Fibroblast of lung (primary cell): ENCODE results near the gene PLPP7. TPM values are rescaled to one million over a fixed set of nuclear protein-coding genes. Genes with fewer than 3 reads are reported as not detected.

Experiments used
- DNase-seq, 2 donors: peaks; one replicate each; pipeline versions ENCODE4 v3.0.0 to v3.0.0-alpha.2; 2010; ENCODE audit warnings: low read depth in 2 of 2
- H2AFZ ChIP-seq: 2 replicates; pipeline ENCODE4 v1.5.1; 2012; ENCODE audit warnings: low read length, control low read depth, inconsistent platforms
- H3K27ac ChIP-seq: 2 replicates; pipeline ENCODE4 v1.5.1; 2011; ENCODE audit warnings: low read length, control low read depth; ENCODE audit not compliant: insufficient read depth
- H3K27me3 ChIP-seq: 2 replicates; pipeline ENCODE4 v1.5.1; 2011; ENCODE audit warnings: mild to moderate bottlenecking, low read length; ENCODE audit not compliant: control insufficient read depth, insufficient read depth
- H3K36me3 ChIP-seq: 2 replicates; pipeline ENCODE4 v1.5.1; 2011; ENCODE audit warnings: low read length; ENCODE audit not compliant: control insufficient read depth, insufficient read depth
- H3K4me1 ChIP-seq: 2 replicates; pipeline ENCODE4 v1.5.1; 2011; ENCODE audit warnings: low read length; ENCODE audit not compliant: control insufficient read depth, insufficient read depth; ENCODE audit errors: extremely low read depth
- H3K4me2 ChIP-seq: 2 replicates; pipeline ENCODE4 v1.5.1; 2011; ENCODE audit warnings: low read length, control low read depth; ENCODE audit not compliant: insufficient read depth; ENCODE audit errors: extremely low read depth
- H3K4me3 ChIP-seq, 4 experiments: fragments of 200-600 bp in 1 of 4; sonication (generic) in 1 of 4; replicated peaks in 1 of 4; 2 replicates each; pipeline ENCODE4 v1.5.1; 2011 to 2016; ENCODE audit warnings: low read length in 4 of 4, low read depth in 3 of 4, mild to moderate bottlenecking in 3 of 4, control low read depth in 2 of 4, inconsistent platforms in 1 of 4, mixed read lengths in 1 of 4; ENCODE audit not compliant: insufficient read depth in 1 of 4; ENCODE audit errors: control extremely low read depth in 1 of 4
- H3K79me2 ChIP-seq: 2 replicates; pipeline ENCODE4 v1.5.1; 2012; ENCODE audit warnings: mild to moderate bottlenecking, low read length, inconsistent platforms; ENCODE audit not compliant: control insufficient read depth, insufficient read depth
- H3K9ac ChIP-seq: 2 replicates; pipeline ENCODE4 v1.5.1; 2011; ENCODE audit warnings: mild to moderate bottlenecking, low read length, control low read depth; ENCODE audit not compliant: insufficient read depth
- H3K9me3 ChIP-seq: 2 replicates; pipeline ENCODE4 v1.5.1; 2012; ENCODE audit warnings: low read depth, low read length; ENCODE audit not compliant: control insufficient read depth, insufficient read depth
- H4K20me1 ChIP-seq: 2 replicates; pipeline ENCODE4 v1.5.1; 2011; ENCODE audit warnings: low read length; ENCODE audit not compliant: control insufficient read depth, insufficient read depth; ENCODE audit errors: extremely low read depth
- EZH2 ChIP-seq: IDR thresholded peaks from 2 replicates; pipeline ENCODE4 v1.5.1; 2012; ENCODE audit warnings: low read length, control low read depth, mild to moderate bottlenecking; ENCODE audit errors: missing control alignments
- polyA plus RNA-seq, 2 donors: library from polyadenylated mRNA; depleted of rRNA in 1 of 2; stranded (reverse) in 1 of 2; unstranded in 1 of 2; fragments of >200 nt; gene quantifications; 2 replicates each; pipeline ENCODE4 v1.2.1, GENCODE V29; 2011 to 2012; ENCODE audit warnings: missing spikeins in 1 of 2
- total RNA-seq: library from RNA; depleted of rRNA; stranded (reverse); fragments of >200 nt; gene quantifications from 2 replicates; pipeline ENCODE4 v1.2.1, GENCODE V29; 2014

Gene PLPP7
- total and polyA plus RNA-seq, 2 donors (not counting 1 experiment from before 2014, with no cell fraction given), result 3.0 to 9.4 TPM

GRCh38 chr9:131358556-131358955 is 69.0 kb downstream of the PLPP7 start:
- no peak overlapping the region for H2AFZ ChIP-seq
- no peak overlapping the region for H3K4me3 ChIP-seq
- H4K20me1 ChIP-seq, result no peaks in the 10 kb centered on the region
- H3K27ac ChIP-seq, result no peak overlapping the region
- no peaks in the 10 kb centered on the region for H3K36me3 ChIP-seq
- H3K27me3 ChIP-seq, result no peaks in the 10 kb centered on the region
- H3K9ac ChIP-seq, result no peak overlapping the region
- no peaks in the 10 kb centered on the region for H3K79me2 ChIP-seq
- no peak for DNase-seq
- H3K4me2 ChIP-seq, result no peak overlapping the region
- no peaks in the 10 kb centered on the region for H3K9me3 ChIP-seq
- no peaks in the 10 kb centered on the region for H3K4me1 ChIP-seq
- no peak for TF ChIP-seq EZH2

Other genes with a start within 250 kb of the PLPP7 start
- 0.51 and 3.3 TPM in 2 replicates for gene AIF1L, start 193.2 kb upstream of the PLPP7 start, total RNA-seq
- 1.8 and 2.3 TPM in 2 replicates for gene AIF1L, start 193.2 kb upstream of the PLPP7 start, polyA plus RNA-seq
- 8.7 and 12.2 TPM in 2 replicates for gene NUP214, start 164.1 kb upstream of the PLPP7 start, total RNA-seq
- 5.0 and 6.8 TPM in 2 replicates for gene NUP214, start 164.1 kb upstream of the PLPP7 start, polyA plus RNA-seq
- 0.33 and 0.51 TPM in 2 replicates for gene FAM78A, start 13.2 kb upstream of the PLPP7 start, total RNA-seq
- 0.26 and 0.40 TPM in 2 replicates for gene FAM78A, start 13.2 kb upstream of the PLPP7 start, polyA plus RNA-seq
- 51.4 and 66.4 TPM in 2 replicates for gene PRRC2B, start 104.4 kb downstream of the PLPP7 start, total RNA-seq
- gene PRRC2B, start 104.4 kb downstream of the PLPP7 start, polyA plus RNA-seq, result 29.7 and 29.9 TPM in 2 replicates
- 24.9 and 36.7 TPM in 2 replicates for gene POMT1, start 213.2 kb downstream of the PLPP7 start, total RNA-seq
- 17.7 and 22.6 TPM in 2 replicates for gene POMT1, start 213.2 kb downstream of the PLPP7 start, polyA plus RNA-seq
- 20.3 and 22.3 TPM in 2 replicates for gene UCK1, start 241.5 kb downstream of the PLPP7 start, total RNA-seq
- 20.9 and 25.9 TPM in 2 replicates for gene UCK1, start 241.5 kb downstream of the PLPP7 start, polyA plus RNA-seq